Embryonic facial prominence (tissue), 1 donor: ENCODE results near the gene PCDH9.
"Not testable (repeated sequence)": the region's sequence is repeated elsewhere in the genome, so short reads cannot be mapped to it uniquely, and the experiment has no call there.

Experiments
- DNase-seq: peaks from one replicate; pipeline ENCODE4 v3.0.0-alpha.2; 2016; ENCODE audit errors: extremely low spot score

Gene PCDH9

DNA sequence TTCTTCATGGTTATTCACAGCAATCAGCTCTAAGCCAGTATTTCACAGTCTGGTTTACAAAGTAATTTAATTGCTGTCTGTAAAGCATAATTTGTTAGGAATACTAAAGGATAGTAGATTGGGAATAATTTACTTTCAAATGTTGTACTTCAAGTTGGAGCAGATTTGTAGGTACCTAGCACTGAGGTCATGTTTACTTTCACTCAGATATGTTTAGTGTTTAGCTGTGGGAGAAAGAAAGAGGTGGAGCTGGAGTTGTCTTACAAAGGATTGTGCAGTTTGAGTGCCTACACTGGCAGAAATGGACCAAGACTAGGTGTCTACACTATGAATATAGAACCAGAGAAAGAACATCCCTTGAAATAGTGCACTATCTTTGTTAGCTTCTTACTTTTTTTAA, 464.6 kb downstream of the PCDH9 start:
- no peak for DNase-seq

DNA sequence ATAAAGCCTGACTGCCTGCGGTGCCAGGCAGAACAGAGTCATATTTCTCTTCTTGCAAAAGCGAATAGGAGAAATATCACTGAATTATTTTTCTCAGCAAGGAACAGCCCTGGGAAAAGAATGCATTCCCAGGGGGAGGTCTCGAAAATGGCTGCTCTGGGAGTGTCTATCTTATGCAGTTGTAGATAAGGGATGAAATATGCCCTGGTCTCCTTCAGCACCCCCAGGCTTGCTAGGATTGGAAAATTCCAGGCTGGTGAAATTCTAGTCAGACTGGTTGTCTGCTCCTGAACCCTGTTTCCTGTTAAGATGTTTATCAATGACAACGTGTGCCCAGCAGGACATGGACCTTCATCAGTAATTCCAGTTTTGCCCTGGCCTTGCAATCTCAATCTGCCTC, 469.5 kb downstream of the PCDH9 start:
- DNase-seq, result not testable (repeated sequence)

DNA sequence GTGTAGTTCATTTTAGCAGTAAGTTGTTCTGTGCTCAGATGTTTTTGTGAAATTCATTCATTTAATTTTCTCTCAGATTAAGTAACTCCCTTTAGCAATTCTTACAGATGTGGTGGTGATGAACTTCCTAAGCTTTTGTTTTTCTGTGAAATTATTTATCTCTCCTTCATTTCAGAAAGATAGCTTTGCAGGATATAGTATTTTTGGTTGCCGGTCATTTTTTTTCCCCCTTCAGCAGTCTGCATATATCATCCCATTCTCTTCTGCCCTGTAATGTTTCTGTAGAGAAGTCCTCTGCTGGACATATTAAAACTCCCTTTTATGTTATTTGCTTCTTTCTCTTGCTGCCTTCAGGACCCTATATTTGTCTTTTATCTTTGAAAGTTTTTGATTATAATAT, 470.2 kb downstream of the PCDH9 start:
- no peak for DNase-seq

DNA sequence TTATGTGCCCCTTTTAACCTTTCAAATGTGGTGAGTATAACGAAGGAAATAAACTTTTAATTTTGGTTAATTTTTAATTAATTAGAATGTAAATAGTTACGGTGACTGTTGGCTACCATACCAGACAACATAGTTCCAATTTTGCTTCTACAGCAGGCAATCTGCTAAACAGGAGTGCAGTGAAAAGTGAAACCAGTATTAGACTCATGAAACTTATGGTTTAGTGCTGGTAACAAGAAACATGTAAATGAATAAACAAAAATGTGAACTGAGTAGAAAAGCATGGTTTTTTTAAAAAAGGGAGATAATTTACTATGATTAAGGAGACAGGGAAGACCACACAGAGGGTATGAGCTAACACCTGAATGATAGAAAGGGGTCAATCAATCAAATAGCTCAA, 478.4 kb downstream of the PCDH9 start:
- no peak for DNase-seq

DNA sequence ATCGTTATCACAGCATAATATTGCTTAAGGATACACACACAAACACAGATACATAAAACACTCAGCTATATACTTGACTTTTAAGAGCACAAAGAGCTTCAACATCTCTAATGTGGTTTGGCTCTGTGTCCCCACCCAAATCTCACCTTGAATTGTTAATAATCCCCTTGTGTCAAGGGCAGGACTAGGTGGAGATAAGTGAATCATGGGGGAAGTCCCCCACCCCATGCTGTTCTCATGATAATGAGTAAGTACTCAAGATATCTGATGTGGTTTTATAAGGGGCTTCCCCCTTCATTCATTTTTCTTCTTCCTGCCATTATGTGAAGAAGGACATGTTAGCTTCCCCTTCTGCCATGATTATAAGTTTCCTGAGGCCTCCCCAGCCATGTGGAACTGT, 481.4 kb downstream of the PCDH9 start:
- DNase-seq, result no peak

DNA sequence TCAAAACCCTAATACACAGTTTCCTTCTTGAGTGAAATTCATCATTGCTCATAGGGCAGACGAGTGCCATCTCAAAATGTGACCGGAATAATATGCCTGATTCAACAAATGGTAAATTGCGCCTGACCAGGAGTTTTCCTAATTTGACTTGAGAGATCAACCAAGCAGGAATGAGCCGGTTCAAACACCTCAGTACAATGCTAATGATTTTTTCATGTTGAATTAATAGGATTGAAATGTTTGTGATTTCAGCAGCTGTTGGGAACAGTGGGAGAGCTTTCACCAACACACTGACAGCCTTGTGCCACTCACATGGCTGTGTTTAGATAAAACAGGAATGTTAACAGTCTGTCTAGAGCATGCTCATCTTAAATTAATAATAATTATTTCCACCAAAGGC, 484.8 kb downstream of the PCDH9 start:
- DNase-seq, result no peak

DNA sequence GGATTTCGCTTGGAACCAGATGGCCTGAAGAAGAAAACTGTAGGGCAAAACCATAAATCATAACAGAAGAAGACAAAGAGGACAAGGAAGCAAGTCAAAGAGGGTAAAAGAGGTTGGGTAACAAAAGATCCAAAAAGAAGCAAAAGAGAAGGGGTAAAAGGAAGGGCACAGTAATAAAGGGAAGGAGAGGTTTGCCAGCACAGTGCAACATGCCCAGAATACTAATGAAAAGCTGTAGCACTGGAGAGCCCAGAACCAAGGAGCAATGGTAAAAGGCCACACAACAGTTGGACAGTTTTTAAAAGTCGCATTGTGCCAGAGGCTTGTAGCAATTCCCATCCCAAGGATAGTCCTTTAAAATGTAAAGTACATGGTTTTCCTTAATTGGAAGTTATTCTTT, 506.6 kb downstream of the PCDH9 start:
- DNase-seq, result no peak

DNA sequence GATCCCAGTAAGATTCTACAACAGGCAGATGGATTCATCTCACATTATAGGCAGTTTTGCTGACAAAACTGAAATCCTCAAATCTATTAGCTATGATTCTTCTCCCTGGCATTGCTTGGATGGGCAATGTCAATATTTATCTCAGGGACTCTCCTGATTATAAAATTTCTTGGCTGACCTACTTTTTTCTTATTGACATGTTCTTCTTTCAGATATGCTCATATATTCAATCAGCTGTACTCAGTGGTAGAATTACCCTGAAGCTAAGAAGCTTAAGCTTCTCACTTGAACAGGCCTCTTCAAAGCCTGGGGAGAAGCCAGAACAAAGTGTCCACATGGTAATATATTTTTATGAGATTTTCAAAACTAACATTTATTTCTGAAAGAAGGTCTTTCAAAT, 513.6 kb downstream of the PCDH9 start:
- no peak for DNase-seq

DNA sequence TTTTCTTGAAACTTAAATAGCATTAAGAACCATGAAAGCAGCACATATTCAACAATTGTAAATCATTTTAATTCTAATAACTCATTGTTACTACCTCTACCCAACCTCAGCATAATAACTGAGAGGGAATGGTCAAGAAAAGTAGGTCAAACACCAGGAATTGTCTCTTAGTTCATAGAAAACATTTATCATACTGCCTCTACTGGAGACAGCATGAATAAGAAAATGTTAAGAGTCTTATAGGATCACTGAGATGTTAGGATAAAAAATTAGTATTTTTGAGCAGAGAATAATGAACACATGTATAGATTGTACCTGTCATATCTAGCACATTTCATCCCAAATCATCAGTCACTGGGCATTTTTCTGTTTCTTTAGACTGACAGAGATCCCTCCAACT, 515.3 kb downstream of the PCDH9 start:
- no peak for DNase-seq

DNA sequence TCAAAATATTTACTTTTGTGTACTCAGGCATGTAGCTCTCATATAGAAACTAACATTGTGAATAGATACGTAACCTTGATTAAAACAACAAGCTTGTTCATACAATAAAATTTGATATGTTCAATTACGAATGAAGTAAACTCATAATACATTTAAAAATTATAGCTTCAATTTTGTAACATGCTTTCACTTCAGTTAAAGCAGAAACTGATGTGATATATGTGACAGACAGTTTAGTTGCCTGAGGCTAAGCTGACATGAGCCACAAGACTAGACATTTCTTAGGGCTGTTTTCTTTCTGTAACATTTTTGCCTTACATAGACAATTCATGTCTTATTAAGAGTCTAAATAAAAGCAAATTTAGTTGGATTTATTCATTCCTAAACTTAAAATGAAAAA, 526.0 kb downstream of the PCDH9 start:
- DNase-seq, result no peak

DNA sequence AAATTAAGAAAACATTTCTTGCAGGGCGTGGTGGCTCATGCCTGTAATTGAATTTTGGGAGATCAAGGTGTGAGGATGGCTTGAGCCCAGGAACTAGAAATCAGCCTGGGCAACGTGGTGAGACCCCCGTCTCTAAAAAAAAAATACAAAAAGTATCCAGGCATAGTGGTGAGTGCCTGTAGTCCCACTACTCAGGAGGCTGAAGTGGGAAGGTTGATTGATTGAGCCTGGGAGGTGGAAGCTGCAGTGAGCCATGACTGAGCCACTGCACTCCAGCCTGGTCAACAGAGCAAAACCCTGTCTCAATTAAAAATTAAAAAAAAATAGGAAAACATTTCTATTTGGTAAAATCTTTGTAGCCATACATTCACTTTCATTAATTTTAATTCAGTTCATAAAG, 526.5 kb downstream of the PCDH9 start:
- no peak for DNase-seq

DNA sequence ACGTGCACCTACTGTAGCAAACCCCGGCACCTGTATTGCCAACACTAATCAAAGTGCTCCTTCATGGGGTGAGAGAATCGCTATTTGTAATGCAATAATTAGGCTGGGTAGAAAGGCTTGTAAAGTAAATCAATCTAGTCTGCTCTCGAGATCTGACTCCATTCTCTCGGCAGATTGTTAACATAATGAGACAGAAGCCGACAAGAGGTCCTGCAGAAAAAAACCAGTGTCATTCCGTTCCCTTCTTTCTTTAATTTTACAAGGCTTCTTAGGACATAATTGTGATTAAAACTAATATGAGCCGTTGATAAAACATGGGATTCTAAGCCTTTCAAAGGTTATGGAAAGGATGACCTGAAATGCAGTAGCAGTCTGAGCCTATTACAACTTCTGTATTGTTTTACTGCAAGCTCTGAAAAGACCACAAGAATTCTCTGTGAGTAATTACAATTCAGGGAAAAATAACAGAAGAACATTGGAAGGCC, 530.0 kb downstream of the PCDH9 start:
- DNase-seq, result no peak

DNA sequence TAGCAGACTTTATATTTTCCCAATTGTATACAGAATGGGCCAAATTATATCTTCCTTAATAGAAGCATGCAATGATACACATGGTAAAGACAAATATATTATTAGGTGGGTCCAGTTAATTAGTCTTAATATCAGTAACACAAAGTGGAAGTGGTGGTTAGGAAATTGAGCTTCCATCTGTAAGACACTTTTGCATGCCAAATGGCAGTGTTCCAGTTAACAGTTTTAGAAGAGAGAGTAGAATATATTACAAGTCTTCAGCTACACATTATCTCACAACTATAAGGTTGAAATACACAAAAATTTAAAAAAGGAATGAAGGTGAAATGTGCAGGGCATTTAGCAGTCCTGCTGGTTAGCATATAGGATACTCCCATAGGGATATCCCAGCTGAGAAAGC, 536.5 kb downstream of the PCDH9 start:
- DNase-seq, result no peak

DNA sequence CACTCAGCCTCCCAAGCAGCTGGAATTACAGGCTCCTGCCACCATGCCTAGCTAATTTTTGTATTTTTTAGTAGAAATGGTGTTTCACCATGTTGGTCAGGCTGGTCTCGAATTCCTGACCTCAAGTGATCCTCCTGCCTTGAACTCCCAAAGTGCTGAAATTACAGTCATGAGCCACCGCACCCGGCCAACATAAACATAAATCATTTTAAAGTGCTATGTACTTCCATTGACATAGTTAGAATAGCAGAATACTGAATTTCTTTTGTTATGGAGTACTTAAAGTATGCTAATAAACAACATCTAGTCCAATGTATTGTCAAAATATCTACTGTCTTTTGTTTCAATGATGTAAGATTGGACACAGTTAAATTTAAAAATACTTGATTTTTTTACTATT, 539.0 kb downstream of the PCDH9 start:
- DNase-seq, result no peak

DNA sequence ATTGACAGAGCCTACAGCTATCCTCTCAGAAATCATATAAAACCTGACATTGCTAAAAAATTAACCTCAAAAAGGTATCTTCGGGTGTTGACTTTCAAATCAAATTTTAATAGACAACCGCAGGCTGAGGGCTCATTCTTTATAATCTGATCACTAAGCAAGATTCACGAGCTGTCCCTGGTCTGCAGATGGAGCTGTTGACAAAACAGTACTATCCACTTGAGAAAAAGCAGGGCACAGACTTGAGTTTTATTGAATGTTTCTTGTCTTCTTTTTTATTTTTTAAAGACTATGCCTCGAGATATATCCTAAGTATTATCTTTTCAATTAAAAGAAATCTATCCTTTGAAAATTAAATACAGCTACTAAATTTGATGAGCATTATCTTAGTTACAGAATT, 540.5 kb downstream of the PCDH9 start:
- no peak for DNase-seq

DNA sequence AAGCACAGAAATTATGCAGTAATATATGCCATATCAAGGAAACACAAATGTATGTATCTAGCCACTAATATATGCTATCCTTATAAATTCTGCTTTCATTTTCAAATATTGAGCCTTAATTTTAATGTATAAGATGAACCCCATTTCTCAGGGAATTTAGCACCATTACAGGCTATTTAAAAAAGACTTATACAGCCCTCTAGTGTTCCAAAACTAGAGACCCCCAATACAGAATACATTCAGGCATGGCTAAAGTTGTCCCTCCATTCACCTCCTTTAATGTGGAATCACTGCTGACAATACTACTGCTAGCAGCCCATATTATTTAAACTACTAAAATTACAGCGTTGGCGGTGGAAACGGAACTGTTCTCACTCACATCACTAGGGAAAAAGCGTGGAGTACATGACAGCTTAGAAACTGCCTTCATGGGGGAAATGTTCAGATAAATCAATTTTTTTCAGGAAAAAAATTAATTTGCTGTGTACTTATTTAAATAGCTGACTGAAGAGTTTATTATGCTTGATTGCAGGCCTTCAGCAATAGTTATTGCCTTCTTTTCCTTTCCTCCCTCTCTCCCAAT, 541.0 kb downstream of the PCDH9 start:
- DNase-seq, result peak; percentile 18

DNA sequence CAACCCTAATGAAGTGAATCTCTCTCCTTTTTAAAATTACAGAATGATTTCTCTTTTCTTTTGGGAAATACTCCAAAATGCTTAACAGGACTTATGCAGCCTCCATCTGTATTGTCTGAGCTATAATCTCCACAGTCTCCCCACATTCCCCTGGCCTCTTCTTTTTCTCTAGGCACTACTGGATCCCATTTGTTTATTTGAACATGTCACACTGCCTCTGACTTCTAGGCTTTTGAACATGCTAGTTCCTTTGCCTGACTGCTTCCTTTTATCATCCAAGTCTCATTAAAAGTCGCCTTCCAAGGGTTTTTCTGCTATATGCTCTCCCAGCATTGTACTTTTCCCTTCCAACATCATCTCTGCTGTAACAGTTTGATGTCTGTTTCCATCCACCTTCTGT, 548.7 kb downstream of the PCDH9 start:
- no peak for DNase-seq

DNA sequence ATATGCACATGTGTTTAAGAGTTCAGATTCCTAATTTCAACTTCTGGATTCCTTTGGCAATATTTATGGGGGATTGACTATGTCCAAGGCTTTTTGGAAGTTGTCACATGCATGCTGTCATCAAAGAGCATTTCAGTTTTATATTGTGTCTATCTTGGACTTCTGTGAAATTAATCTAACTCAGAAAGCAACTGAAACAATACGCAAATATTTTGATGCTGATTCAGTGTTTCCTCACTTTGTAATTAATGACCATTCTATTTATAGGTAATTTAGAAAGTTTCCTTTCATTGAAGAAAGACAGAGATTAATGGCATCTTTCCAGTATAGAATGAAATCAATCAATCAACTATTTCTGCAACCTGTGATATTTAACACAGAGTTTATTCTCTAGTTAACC, 550.1 kb downstream of the PCDH9 start:
- no peak for DNase-seq

DNA sequence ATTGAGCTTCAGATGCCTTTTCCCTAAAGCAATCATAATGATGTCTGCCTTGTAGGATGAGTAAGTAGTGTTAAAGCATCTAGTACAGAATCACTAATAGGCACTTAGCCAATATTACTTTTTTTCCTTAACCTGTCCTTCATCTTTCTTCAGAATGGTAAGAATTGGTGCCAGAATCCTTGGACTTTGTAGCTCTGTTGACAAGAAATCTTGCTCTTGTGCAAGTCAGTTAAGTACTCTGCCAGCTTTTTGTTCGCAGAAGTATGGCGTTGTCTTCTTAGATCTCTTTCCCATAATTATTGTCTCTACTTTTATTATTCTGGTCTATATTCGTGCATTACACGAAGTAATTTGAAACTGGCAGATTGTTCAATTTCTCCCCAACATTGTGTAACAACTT, 554.5 kb downstream of the PCDH9 start:
- no peak for DNase-seq

DNA sequence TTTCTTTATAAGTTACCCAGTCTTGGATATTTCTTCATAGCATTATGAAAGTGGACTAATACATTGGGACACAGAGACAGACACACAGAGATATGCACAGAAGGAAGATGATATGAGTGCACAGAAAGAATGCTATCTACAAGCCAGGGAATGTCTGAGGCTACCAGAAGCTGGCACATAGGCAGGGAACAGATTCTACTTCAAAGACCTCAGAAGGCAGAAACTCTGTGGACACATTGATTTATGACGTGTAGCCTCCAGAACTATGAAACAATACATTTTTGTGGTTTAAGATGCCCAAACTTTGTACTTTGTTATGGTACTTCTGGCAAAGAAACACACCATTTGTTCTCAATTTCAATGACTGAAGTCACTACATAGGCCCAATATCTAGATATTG, 556.7 kb downstream of the PCDH9 start:
- DNase-seq, result no peak

DNA sequence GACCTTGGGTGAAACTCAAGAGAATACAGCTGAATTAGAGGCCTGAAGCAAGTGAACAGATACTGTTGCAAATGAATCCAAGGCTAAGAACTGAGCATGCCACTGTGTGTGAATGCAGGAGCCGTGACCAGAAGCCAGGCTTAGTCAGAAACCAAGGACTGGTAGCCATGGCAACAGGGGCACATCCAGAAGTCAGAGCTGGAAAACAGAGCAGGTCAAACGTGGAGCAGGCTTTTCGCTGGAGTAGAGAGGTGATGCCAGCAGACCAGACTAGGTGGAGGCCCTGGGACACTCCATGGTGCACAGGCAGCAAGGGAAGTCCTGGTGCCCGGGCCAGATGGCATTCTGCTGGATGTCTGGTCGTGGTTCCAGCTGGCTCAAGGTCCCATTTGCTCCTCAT, 564.1 kb downstream of the PCDH9 start:
- no peak for DNase-seq

DNA sequence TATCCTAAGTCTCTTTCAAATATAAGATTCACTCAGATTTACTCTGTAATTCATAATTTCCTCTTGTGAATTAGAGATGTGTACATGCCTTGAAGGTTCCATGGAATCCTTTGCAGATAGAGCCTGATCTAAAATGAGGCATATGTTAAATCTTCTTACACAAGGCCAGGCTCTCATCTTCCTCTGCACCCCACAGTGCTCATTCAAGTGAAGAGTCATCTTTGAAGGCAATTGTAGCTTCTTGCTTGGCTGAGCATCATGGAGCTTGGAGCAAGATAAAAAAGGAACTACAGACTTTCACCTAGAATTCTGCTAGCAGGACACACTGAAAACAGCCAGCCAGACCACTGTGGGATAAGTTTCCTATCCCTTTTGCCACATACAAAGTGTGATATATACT, 566.4 kb downstream of the PCDH9 start:
- DNase-seq, result no peak

DNA sequence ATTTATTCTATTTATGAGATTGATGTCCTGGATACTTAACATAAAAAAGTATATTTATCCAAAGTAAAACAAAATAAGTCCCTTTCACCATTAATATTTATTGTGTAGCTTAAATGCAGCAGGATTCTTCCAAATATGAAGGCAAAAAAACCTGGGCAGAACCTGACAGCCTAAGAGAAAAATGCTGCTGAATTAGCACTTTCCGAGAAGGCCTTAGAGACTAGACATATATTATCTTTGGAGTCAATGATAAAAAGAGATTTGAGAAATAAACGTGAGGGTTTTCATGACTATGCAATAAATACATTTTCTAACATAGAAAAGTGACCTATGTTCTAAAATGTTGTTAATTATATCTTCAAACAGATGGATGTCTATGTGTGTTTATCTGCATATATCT, 566.9 kb downstream of the PCDH9 start:
- DNase-seq, result no peak

DNA sequence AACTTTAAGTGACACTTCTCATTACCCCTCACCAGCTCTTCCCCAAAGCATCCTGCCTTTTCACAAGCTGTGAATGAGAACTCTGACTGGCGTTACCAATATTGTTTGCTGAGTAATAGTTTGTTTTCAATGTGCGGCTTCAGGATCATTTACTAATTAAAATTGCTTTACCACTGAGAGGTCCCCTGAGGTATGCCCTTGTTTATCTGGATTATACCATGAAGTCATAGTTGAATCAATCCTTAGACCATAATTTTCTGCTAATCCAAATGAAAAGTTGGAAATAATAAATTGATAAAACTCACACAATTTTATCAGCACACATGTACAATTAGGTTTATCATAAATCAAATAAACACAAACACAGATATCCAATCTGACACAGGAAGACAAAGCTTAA, 568.8 kb downstream of the PCDH9 start:
- no peak for DNase-seq

DNA sequence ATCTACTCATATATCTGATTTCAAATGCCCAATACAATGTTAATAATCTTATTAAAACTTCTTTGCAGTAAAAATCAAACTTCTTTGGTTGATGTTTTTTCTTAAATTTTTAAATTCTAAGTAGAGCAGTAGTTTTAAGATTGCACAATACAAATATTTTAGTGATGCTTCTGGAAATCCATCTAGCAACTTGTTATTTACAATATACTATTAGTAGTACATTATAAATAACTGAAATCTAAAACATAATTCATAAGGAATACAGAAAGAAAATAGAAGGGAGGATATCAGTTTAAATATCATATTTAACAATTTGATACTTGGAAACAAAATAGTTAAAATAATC, 569.7 kb downstream of the PCDH9 start:
- DNase-seq, result no peak
